NT2/D1 (cell line): ENCODE data around the gene FRY.

ENCODE experiments used
- DNase-seq: peaks from one replicate; pipeline ENCODE4 v3.0.0-alpha.2; 2011; ENCODE audit warnings: low read depth, low spot score
- H3K27me3 ChIP-seq: 2 replicates; pipeline ENCODE4 v1.6.0; 2011; ENCODE audit warnings: mild to moderate bottlenecking; ENCODE audit not compliant: insufficient read length, insufficient read depth
- H3K36me3 ChIP-seq: 2 replicates; pipeline ENCODE4 v1.6.1; 2011; ENCODE audit warnings: mild to moderate bottlenecking, low read length, mixed read lengths; ENCODE audit not compliant: insufficient read depth, insufficient read length
- H3K4me1 ChIP-seq: 2 replicates; pipeline ENCODE4 v1.5.1; 2011; ENCODE audit not compliant: insufficient read depth, insufficient read length
- H3K4me3 ChIP-seq: 2 replicates; pipeline ENCODE4 v1.5.1; 2011; ENCODE audit warnings: low read depth; ENCODE audit not compliant: insufficient read length
- H3K9ac ChIP-seq: 2 replicates; pipeline ENCODE4 v1.6.0; 2011; ENCODE audit warnings: low read depth; ENCODE audit not compliant: insufficient read length
- H3K9me3 ChIP-seq: 2 replicates; pipeline ENCODE4 v1.5.1; 2011; ENCODE audit warnings: mild to moderate bottlenecking, low read length; ENCODE audit not compliant: insufficient read depth
- SUZ12 ChIP-seq: IDR thresholded peaks from 2 replicates; pipeline ENCODE4 v1.6.1; 2011; ENCODE audit not compliant: insufficient read length, insufficient read depth; ENCODE audit errors: extremely low read depth
- YY1 ChIP-seq: IDR thresholded peaks from 2 replicates; pipeline ENCODE4 v1.6.1; 2011; ENCODE audit not compliant: insufficient read length, insufficient read depth
- ZNF274 ChIP-seq: IDR thresholded peaks from 2 replicates; pipeline ENCODE4 v1.6.1; 2011; ENCODE audit warnings: mild to moderate bottlenecking, low read depth, low read length

Gene FRY

DNA sequence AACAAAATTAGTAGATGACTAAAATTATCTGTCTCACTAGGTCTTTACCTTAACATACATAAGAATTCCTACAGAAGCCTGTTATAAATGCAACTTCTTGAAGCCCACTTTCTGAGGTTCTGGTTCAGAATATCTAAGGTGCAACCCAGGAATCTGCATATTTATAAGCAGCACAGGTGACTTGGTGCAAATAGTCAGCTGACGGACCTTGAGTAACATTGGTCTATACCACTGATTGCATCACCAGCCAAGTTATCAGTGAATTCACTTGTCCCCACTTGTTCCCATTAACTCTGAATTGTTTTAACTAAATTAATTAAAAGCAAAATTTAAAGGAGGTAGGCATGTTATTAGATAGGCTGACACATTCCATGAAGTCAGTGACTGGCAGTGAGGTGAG is 109.9 kb downstream of the FRY start:
- no peaks in the 10 kb centered on the region for H3K27me3 ChIP-seq
- no peak for DNase-seq
- no peaks in the 10 kb centered on the region for H3K36me3 ChIP-seq
- no peak for TF ChIP-seq SUZ12
- H3K4me3 ChIP-seq = no peak overlapping the region
- H3K4me1 ChIP-seq = no peaks in the 10 kb centered on the region
- H3K9me3 ChIP-seq = no peaks in the 10 kb centered on the region
- H3K9ac ChIP-seq = no peak overlapping the region

DNA sequence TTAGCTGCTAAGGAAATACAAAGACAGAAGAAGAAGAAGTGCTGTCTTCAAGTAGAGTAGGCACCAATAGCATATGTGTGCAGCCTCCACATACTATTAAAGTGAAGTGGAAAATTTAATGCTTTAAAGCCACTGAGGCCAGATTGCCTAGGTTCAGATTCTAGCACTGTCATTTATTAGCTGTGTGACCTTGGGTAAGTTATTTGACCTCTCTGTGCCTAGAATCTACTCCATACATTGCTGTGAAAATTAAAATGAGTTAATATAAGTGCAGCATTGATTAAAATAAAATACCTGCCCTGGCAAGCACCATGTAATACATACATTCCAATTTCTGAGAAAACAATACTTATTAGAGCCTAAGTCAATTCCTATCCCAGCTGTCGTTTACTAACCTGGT is 110.5 kb downstream of the FRY start:
- Histone ChIP-seq H3K4me1 (no peaks in the 10 kb centered on the region), H3K27me3 (no peaks in the 10 kb centered on the region), H3K36me3 (no peaks in the 10 kb centered on the region), H3K9me3 (no peaks in the 10 kb centered on the region), H3K4me3 (no peak overlapping the region), H3K9ac (no peak overlapping the region)
- DNase-seq = no peak
- TF ChIP-seq YY1 = no peak
- no peak for TF ChIP-seq SUZ12
- no peak for TF ChIP-seq ZNF274

DNA sequence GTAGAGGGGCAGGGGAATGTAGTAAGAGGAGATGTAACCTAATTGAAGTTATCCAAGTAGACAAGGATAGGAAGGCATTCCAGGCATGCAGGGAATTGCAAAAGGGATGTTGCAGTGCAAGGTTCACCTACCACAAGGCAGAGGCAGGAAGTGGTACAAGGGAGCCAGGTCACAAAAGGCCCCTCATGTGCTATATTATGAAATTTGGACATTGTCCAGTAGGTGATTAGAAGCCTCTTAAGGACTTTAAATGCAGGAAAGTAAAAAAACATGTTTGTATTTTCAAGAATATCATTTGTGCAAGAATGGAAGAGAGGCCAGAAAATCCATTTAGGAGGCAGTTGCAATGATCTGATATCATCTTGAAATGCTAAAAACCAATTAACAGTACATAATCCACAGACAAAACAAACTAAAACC is 111.4 kb downstream of the FRY start:
- H3K9me3 ChIP-seq = no peaks in the 10 kb centered on the region
- H3K36me3 ChIP-seq = no peaks in the 10 kb centered on the region
- no peak overlapping the region for H3K4me3 ChIP-seq
- TF ChIP-seq ZNF274 (no peak), YY1 (no peak), SUZ12 (no peak)
- DNase-seq = peak; percentile 11
- H3K27me3 ChIP-seq = no peaks in the 10 kb centered on the region
- no peak overlapping the region for H3K9ac ChIP-seq
- H3K4me1 ChIP-seq = no peaks in the 10 kb centered on the region

DNA sequence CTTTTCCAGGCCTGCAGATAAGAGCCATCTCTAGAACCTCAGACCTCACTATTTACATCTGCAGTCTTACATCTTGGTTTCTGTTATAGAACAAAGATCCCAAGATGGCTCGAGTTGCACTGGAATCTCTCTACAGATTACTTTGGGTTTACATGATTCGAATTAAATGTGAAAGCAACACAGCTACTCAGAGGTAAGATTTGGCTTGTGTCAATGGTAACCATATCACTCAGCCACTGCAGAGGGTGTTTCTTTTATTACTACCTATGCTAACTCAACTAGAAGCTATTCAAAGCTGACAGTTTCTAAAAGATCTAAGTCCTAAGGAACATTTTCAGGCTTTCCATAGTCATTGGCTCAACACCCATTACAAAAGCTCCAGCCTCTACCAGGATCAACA is 115.6 kb downstream of the FRY start:
- no peak overlapping the region for H3K9ac ChIP-seq
- H3K4me1 ChIP-seq = no peaks in the 10 kb centered on the region
- TF ChIP-seq SUZ12 = no peak
- no peak for TF ChIP-seq ZNF274
- TF ChIP-seq YY1 = no peak
- DNase-seq = no peak
- no peaks in the 10 kb centered on the region for H3K27me3 ChIP-seq
- no peaks in the 10 kb centered on the region for H3K36me3 ChIP-seq
- no peaks in the 10 kb centered on the region for H3K9me3 ChIP-seq
- no peak overlapping the region for H3K4me3 ChIP-seq

DNA sequence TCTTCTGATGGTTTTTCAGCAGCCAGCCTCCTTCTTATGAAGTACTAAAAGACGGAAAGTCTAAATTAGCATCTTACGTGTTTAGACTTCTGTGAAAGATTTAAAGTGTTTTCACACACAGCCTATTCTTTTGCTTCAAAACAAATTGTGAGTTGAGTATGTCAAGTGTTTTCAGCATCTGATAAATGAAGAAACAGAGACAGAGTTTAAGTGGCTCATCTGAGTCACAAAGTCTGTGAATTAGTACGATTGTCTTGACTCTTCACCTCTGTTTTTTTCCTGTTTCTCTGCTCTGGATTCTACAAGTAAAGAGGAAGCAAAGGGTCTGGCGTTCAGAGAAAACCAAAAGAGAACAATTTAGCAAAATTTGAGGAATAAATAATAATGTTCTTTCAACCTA is 116.4 kb downstream of the FRY start:
- Histone ChIP-seq H3K9me3 (no peaks in the 10 kb centered on the region), H3K4me1 (no peaks in the 10 kb centered on the region), H3K4me3 (no peak overlapping the region), H3K27me3 (no peaks in the 10 kb centered on the region), H3K36me3 (no peaks in the 10 kb centered on the region), H3K9ac (no peak overlapping the region)
- DNase-seq = no peak
- no peak for TF ChIP-seq YY1
- no peak for TF ChIP-seq ZNF274
- no peak for TF ChIP-seq SUZ12

DNA sequence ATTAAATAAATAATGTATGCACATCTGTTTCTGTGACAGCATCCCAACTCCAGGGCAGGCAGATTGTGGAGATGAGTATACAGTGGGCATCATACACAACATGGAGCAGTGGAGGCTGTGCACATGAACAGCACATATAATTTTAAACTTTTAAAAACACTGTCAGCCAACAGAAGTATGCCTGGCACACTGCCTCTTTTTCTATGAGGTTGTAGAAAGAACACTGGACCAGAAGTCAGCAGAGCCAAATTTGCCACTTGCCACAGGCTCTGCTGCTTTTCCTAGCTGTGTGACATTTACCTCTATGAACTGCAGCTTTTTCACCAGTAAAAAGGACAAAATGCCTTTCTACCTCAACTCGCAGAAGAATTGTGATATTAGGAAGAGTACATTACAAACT is 118.7 kb downstream of the FRY start:
- Histone ChIP-seq H3K9ac (no peak overlapping the region), H3K27me3 (no peaks in the 10 kb centered on the region), H3K4me3 (no peak overlapping the region), H3K4me1 (no peaks in the 10 kb centered on the region), H3K9me3 (no peaks in the 10 kb centered on the region), H3K36me3 (no peaks in the 10 kb centered on the region)
- TF ChIP-seq ZNF274 = no peak
- no peak for TF ChIP-seq YY1
- no peak for TF ChIP-seq SUZ12
- DNase-seq = no peak

DNA sequence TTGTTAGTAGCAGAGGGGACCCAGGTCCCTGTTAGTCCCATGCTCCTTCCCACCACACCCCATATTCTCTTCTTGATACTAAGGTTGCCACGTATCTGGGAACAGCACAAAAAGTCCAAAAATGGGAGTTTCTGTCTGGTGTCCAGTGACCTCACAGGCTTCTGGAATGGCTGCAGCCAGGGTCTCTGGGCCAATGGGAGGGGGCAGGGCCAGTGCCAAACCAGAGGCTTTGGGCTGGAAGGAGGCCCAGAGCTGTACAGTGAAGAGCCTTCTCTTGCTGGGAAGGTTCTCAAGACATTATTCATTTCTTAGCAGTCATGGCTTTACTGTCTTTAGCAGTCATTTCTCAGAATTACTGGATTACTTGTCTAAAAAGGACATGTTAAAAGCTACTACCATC is 119.2 kb downstream of the FRY start:
- H3K9ac ChIP-seq = no peak overlapping the region
- H3K4me1 ChIP-seq = no peaks in the 10 kb centered on the region
- DNase-seq = no peak
- no peaks in the 10 kb centered on the region for H3K27me3 ChIP-seq
- no peaks in the 10 kb centered on the region for H3K36me3 ChIP-seq
- H3K9me3 ChIP-seq = no peaks in the 10 kb centered on the region
- TF ChIP-seq YY1 (no peak), ZNF274 (no peak), SUZ12 (no peak)
- no peak overlapping the region for H3K4me3 ChIP-seq

DNA sequence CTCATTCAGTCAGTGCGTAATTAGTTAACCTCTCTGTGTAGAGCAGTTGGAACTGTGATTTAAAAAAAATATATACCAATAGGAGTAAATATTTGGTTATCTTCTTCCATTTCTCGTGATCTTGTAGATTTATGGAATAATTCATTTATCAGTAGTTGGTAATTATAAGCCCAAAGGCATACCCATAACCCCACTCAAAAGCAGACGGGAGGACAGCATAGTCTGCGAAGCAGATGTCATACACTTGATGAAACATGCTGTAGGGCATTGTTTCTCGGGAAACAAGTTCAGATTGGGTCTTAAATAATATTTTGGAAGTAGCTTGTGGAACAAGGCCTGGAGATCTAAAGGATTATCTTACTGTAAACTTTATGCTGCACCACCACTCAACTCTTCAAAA is 119.7 kb downstream of the FRY start:
- Histone ChIP-seq H3K27me3 (no peaks in the 10 kb centered on the region), H3K4me3 (no peak overlapping the region), H3K36me3 (no peaks in the 10 kb centered on the region), H3K9ac (no peak overlapping the region), H3K9me3 (no peaks in the 10 kb centered on the region), H3K4me1 (no peaks in the 10 kb centered on the region)
- no peak for TF ChIP-seq YY1
- no peak for TF ChIP-seq SUZ12
- no peak for TF ChIP-seq ZNF274
- no peak for DNase-seq
